GM18499 (cell line): ENCODE data around the gene TMEM186.
"Not testable (repeated sequence)": the region's sequence is repeated elsewhere in the genome, so short reads cannot be mapped to it uniquely, and the experiment has no call there.

Source experiments
- ATAC-seq: cut with Tn5 transposase; IDR thresholded peaks from one replicate; pipeline ENCODE4 v1.9.1; 2021; ENCODE audit warnings: moderate number of reproducible peaks; ENCODE audit not compliant: insufficient read depth, unreplicated experiment

The TMEM186 gene

DNA sequence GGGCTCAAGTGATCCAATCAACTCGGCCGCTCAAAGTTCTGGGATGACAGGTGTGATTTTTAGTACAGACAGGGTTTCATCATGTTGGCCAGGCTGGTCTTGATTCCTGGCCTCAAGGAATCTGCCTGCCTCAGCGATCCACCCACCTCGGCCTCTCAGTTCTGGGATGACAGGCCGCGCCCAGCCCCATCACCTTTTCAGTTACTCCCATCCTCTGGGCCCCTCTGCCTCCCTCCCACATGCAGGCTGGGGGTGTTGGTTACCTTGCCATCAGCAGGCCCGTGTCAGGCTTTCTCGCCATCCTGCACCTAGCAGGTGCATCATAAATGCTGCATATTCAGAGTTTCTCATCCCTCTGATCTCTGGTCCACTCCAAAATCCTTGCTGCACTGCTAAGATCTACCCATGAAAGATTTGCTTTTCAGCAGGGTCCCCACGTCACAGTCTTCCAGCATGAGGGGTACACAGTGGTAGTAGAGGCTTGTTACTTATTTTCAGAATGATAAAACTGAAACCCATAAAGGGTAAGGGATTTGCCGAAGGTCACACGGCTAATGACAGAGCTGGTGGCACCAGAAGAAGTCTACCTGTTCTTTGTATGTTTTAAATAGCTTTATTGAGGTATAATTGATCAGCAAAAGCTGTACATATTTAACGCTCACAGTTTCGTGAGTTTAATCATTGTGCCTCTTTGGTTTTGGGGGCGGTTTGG is 16.8 kb upstream of the TMEM186 start:
- no peak for ATAC-seq

DNA sequence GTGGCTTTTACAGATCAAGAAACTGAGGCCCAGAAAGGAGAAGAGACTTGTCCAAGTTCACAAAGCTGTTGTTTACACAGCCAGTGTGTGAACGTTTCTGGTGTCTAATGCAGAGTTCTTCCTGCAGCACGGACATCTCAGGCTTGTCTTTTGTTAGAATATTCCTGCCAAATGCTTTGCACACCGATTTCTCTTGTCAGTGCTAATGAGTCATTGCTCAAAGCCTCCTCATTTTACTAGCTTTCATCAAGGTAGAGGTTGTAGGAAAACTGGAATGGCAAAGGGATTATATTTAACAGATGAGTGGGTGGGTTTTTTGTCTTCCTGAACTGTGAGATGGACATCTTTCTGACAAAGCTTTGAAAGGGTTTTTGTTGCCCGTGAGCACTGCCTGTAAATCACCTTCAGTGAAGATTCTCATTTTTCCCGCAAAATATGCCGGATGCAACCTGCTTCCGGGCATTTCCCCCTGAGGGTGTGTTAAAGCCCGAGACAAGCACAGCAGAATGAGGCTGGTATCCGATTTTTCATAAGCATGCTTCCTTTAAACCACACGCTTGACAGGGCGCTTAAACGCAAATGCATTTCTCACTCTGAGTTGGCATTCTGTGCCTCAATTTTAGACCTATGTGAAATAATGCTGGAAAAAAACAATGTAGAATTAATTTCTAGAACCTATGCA is 14.9 kb upstream of the TMEM186 start:
- ATAC-seq: no peak

DNA sequence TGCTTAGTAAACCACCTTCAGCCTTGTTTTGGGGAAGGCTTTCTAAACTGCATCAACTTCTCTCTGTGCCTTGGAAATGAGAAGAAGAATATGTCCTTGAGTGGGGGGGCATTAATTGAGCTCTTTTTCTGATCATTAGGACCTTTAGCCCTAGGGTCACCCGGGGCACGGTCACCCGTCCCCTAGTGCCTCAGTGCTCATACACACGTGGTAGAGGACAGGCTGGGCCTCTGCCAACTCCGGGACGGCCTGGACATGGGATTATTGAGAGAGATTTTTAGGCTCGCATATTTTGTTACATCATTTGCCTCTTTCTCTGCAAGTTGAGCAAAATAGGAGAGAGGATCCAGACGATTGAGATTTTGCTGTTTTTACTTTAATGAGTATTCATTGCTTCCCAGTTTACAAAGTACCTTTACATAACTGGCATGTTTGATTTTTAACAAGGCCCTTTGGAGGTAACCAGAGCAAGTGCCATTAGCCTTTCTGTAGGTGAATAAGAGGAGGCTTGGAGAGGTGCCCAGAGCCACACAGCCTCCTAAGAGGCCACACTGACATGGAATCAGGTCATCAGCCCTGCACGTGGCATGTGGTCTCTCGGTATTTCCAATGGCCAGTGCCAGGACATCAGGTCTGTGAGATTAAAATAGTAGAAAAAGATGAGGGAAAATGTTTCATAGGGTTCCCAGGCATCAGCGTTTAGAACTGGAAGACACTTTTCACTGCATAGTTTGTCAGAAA is 11.3 kb upstream of the TMEM186 start:
- ATAC-seq: no peak

DNA sequence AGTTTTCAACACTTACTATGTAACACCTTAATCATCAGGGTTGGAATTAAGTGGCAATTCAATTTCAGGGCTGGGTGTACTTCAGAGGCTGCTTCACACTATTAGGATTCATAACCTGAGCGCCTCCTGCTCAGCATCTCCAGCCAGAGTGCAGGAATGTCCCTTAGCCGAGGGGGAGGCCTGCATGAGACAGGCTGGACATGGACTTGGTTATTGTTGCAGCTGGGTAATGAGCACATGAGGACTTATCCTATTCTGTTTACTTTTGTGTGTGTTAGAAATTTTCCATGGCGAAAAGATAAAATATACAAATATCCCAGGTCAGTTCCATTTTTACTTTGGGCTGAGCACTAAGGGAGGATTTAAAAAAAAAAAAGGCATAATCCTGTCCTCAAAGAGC is 10.6 kb upstream of the TMEM186 start:
- ATAC-seq: no peak

DNA sequence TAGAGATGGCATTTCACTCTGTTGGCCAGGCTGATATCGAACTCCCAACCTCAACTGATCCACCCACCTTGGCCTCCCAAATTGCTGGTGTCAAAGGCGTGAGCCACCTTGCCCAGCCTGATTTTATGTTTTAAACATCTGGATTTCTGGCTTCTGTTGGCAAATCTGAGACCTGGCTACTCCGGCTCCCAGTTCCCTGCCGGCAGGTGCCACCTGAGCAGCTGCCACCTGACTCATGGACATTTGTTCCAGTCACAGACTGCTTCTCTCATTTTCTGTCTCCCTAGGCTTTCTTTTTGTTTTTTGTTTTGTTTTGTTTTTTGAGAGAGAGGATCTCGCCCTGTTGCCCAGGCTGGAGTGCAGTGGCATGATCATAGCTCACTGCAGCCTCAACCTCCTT is 9.8 kb upstream of the TMEM186 start:
- no peak for ATAC-seq

DNA sequence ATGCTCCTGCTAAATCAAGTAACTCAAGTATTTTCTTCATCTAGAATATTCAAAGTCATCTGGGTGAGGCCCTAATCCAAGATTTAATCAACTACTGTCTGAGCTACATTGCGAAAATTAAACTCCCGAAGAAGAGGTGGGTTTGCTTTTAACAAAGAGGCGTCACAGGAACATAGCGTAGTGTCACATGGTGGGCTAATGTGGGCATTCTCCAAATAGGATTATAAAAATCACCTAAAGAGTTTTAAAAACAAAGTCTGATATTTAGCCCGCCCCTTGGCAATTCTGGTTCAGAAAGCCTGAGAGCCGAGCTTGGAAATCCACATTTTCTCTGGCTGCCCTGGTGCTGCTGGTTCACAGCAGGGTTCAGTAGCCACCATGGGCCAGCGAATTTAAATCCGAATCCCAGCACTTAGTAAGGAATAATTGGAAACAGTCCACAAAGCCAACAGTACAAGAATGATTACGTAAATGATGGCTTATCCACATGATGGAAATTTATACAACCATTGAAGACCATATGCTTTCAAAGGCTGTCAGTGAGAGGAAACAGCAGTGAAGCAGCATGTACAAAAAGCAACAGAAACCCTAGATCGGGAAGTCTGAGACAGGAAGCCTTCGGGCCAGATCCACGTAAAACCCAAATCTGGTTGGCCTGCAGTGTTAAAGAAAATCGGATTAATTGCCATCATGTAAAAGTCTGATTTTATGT is 9.0 kb upstream of the TMEM186 start:
- ATAC-seq: no peak

DNA sequence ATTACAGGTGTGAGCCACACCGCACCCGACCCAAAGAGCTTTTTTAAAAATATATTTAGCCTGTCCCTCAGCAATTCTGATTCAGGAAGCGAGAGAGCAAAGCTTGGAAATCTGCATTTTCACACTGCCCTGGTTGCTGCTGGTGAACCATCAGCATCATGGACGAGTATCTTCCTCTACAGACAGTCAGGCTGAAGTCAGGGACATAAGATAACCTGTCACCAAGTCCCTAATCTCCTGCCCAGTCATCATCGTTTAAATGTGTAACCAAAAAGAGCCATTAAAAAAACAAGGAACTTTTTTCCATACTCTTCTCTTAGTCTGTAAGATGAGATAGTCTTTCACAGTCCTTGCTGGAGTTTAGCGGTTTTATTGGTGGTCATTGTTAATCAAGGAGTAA is 6.9 kb upstream of the TMEM186 start:
- ATAC-seq: no peak

DNA sequence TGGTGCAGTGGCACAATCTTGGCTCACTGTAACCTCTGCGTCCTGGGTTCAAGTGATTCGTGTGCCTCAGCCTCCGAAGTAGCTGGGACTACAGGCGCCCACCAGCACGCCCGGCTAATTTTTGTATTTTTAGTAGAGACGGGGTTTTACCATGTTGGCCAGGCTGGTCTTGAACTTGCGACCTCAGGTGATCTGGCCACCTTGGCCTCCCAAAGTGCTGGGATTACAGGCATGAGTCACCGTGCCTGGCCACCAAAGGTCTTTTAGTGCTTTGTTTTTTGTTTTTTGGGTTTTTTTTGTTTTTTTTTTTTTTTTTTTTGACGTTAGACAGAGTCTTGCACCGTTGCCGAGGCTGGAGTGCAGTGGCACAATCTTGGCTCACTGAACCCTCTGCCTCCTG is 6.3 kb upstream of the TMEM186 start:
- ATAC-seq: not testable (repeated sequence)

DNA sequence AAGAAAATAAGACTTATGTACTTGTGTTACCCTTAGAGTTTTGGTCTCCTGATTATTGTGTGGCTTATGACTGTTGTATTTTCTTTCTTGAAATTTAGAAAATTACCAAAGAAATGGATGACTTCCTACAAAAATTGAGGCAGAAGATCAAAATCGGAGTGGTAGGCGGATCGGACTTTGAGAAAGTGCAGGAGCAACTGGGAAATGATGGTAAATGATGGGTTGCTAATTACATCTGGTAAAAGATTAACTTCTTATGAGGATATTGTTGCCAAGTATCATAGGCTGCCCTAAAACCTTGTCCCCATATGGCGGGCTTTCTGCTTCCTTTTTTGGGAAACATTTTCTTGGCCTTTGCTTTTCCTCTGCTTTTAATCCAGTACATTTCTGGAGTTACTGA is 4.3 kb upstream of the TMEM186 start:
- no peak for ATAC-seq

DNA sequence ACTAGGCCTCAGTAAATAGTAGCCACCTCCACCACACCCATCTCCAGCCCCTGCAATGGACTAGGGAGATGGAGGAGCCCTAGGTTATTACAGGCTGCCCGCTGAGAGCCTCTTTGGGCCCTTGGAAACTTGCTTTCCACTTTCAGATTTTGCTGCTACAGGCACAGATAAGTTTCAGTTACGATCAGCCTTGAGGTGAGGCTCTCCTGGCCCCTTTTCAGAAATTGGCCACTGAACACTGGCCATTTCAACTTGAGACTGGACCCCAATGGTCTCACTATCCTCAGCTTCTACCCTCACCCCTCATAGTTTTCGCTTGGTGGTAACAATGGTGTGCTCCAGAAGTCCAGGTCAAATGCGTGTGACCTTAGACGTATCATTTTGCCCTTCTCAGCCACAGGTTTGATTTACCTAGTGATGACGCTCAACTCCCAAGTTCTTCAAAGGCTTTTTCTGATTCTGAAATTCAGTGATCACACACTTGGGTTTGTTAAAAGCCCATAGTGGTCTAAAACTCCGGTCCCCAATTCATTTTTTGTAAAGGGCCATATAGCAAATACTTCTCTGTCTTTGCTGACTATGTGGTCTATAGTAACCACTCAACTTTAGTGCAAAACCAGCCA is 1.2 kb upstream of the TMEM186 start:
- ATAC-seq: no peak

DNA sequence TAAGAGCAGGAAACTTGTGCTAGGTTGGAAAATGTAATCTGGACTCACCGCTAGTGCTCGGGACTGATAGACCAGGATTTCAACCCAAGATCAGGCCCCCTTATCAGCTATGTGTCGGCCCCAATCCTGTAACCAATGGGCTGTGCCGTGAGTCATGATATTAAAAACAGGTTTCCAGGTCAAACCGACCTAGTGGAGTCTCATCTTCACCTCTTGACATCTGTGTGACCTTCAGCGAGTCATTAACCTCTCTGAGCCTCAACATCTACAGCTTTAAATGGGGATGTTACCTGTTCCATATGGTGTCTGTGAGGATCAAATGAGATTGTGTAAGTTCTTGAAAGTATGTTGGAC is 712 bp upstream of the TMEM186 start:
- no peak for ATAC-seq

DNA sequence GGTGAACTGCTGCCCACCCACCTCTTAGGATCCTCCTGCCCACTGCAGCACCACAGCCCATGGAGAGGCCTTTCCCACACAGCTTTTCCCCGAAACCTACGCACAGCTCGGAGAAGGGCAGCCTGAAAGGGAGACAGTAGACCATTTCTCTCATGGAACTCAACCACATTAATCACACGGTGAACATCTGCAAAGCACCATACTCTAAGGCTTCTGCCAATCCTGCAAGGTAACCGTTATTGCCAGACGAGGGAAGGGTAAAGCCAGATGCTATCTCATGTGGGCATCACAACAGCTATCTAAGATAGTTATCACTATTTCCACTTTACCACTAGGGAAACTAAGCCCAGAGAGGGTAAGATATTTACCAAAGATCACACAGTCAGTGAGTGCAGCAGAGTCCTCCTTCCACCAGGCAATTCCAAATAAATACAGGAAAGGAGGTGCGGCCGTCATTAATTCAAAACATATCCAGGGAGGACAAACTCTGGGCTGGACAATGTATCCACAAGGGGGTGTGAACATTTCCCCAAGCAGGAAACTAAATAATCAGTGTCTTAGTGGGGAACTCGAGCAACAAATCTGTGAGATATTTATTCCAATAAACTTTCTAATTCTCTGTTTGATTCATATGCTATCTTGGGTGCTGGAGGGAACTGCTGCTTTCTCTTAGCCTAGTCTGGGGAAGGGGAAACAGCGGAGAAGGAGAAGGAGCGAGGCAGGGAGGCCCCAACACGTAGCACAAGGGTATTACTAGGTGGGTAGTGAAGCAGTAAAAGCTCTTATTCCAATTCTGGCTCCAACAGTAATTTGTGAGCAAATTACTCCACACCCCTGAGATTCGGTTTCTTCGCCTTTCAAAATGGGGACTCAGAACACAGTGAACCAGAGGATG is 723 bp downstream of the TMEM186 start:
- ATAC-seq: no peak

DNA sequence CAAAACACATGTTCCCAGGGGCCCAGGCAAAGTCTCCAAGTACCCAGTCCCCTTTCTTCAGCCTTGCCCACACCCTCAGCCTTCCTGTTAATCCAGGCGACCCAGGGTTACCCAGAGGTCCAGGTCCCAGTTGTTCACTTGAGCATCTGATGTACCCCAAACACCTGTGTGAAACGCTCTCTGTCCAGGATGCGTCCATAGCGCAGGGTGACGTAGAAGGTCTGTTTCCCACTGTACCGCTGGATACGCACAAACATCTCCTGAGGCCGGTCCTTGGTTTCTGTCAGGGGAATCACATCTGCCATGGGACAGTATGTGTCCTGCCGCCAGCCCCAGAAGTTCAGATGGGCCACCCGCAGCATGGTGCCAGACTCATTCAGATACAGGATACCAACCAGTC is 1.6 kb downstream of the TMEM186 start:
- no peak for ATAC-seq

DNA sequence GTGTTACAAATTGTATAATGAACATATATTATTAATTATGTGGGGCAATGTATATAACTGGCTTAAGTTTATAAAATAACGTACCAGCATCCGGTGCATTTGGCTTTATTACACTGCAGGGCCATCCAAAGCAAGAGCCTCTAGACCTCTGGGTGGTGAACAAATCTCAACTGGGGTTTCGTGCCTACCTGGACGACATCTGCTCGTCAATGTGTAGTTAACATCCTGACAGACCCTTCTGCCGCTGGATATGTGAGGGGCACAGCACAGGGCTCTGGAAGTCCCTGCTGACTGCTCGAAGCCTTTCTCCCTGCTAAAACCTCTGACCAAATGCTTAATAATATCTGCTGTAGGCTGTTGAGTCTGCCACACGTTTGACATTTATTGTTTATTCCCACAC is 2.3 kb downstream of the TMEM186 start:
- no peak for ATAC-seq

DNA sequence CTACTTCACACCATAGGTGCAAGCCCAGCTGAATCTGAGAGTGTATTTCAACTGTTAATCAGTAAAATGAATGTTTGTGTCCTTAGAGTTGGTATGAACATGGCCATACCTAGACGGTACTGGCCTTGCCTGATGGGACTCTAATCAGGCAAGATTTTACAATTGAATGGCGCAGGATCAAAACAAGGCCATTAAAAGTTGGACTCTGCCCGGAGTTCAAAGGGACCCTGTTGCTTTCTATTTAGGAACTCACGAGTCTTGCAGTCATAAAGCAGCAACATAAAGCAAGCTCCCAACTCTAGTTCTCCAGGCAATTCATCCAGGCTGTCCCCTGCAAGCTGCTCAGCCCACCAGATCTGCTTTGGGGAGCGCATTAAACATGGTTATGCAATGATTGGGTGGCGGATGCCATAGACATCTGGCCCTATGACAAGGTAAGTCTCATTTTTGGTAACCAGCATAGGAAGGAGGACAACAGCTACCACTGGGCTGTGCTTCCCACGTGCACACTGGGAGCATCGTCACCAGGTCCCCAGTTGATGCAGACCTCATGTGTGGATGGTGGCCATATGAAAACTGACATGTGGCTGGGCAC is 8.8 kb downstream of the TMEM186 start:
- no peak for ATAC-seq

DNA sequence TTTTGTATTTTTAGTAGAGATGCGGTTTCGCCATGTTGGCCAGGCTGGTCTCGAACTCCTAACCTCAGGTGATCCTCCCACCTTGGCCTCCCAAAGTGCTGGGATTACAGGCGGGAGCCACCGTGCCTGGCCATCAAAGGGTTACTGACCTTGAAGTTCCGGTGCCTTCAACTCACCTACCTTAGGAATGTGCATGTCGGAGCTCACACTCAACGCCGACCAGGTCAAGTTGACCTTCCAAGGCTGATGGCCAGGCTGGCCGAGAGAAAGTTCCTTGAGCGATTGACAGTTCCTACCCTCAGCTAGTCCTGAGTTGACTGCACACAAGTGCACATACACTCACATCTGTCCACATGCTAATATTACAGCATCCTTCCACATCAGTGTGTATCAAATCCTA is 11.1 kb downstream of the TMEM186 start:
- ATAC-seq: not testable (repeated sequence)

DNA sequence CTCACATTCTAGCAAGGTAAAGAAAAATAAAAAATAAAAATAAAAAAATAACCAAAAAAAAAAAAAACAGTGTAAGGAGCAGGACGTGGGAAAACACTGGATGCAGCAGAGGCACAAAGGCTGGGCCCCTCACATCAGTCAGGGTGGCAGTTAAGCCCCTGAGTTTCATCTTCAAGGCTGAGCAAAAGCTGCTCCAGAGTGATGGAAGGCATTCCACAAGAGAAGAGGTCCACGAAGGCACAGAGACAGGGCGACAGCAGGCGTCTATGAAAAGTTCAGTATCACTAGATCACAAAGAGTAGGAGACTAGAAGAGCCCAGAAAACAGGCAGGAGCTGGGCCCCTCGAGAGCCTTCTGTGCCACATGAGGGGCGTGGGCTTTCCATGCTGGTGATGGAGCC is 12.0 kb downstream of the TMEM186 start:
- ATAC-seq: no peak

DNA sequence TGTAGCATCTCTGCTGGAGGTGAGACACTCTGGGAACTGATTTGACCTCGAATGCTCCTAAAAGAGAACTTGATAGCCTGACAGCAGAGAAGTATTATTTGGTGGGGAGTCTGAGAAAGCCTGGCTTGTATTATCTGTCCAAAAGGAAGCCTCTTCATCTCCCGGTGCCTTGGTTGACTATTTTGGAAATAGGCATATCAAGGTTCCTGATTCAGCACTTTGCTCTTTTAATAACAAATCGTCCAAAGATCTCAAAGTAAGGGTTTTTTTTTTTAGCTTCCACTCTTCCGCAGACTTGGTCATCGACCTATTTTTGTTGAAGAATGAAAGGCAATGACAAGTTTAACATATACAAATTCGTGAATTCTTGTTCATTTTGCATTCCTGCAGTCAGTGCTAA is 14.8 kb downstream of the TMEM186 start:
- no peak for ATAC-seq

DNA sequence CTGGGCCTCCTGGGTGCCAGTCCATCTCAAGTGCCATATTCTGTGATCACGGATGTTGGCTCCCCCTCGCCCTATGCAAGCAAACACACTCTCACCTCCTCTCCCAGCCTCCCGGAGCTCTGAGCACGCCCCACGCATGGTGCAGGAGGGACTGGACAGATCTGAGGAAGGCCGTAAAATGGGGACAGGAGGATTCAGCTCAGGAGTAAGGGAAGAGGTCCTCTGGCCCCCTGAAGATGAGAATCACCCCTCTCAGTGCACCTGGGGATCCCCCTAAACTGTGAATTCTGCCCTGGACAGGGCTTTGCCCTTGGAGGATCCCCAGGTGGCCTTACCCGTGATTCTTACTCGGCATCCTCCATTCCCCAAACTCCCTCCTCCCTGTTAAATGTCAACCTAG is 15.6 kb downstream of the TMEM186 start:
- ATAC-seq: no peak
